OCI-M1 (cell line): Measurements from ENCODE around the gene SCYL3.
"Not testable (repeated sequence)": the region's sequence is repeated elsewhere in the genome, so short reads cannot be mapped to it uniquely, and the experiment has no call there.

Experiments used
- DNase-seq: peaks from one replicate; lab custom pipeline; 2025; lab: John Stamatoyannopoulos, UW

Gene SCYL3

GRCh38 chr1:169816617-169817016 lies 77.1 kb downstream of the SCYL3 start:
- DNase-seq, result no peak

GRCh38 chr1:169814265-169814664 lies 79.4 kb downstream of the SCYL3 start:
- DNase-seq, result no peak

GRCh38 chr1:169812131-169812530 lies 81.6 kb downstream of the SCYL3 start:
- DNase-seq, result no peak

- DNase-seq, result not testable (repeated sequence)
Observed at GRCh38 chr1:169811418-169812035, 82.2 kb downstream of the SCYL3 start.

GRCh38 chr1:169809370-169810095 lies 84.2 kb downstream of the SCYL3 start:
- peak; percentile 68 for DNase-seq

- DNase-seq, result no peak
Observed at GRCh38 chr1:169804941-169805340, 88.8 kb downstream of the SCYL3 start.

GRCh38 chr1:169802888-169803287 lies 90.8 kb downstream of the SCYL3 start:
- peak; percentile 16 for DNase-seq
